Mononuclear cell (primary cell): ENCODE measurements around the gene NTM. TPM values are rescaled to one million over a fixed set of nuclear protein-coding genes. Genes with fewer than 3 reads are reported as not detected.

ENCODE experiments used
- H3K27me3 ChIP-seq: 2 replicates; pipeline ENCODE4 v1.6.0; 2011; ENCODE audit warnings: low read length, control low read depth; ENCODE audit not compliant: insufficient read depth
- H3K4me1 ChIP-seq: 2 replicates; pipeline ENCODE4 v1.5.1; 2011; ENCODE audit warnings: mild to moderate bottlenecking, low read length, control low read depth; ENCODE audit not compliant: insufficient read depth
- H3K4me3 ChIP-seq: 2 replicates; pipeline ENCODE4 v1.5.1; 2011; ENCODE audit warnings: mild to moderate bottlenecking, low read length, moderate library complexity
- H3K9me3 ChIP-seq: 2 replicates; pipeline ENCODE4 v1.5.1; 2011; ENCODE audit warnings: low read depth, mild to moderate bottlenecking, control low read depth, low read length
- total RNA-seq: library from RNA; depleted of rRNA; stranded (reverse); fragments of >200 nt; gene quantifications from one replicate; pipeline ENCODE4 v1.2.3, GENCODE V29; 2012

The NTM gene
- total RNA-seq, 1 donor = not detected

DNA sequence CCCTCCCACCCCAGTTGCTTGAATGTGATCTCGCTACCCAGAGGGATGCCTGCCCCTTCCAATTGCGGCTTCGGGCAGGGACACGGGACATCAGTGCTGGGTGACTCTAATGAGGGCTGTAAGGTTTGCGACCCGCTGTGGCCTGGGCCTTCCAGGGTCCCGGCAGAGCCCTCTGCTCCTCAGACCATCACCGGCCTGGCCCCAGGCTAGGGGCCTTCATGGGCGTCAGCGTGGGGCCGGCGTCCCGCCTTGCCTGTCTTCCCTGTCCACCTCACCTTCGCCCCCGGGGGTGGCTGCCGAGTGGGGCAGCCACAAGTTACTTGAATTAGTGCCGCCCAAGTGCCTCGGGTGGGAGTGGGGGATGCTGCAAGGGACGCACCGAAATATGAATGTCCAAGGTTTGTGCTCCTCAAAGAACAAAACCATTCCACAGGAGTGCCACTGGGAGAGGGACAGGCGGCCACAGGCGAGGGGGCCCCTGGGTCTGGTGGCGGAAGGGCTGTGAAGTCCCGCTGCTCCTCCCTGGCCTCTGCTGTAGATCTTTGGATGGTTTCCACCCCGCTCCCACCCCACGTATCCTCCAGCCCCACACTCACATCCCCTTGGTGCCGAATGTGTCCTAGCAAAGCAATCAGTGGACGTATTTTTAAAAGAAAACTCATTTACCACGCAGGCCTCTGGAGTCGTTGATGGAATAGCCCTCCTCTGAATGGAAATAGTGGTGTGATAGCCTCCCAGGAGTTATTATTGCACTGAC lies 317.1 kb downstream of the NTM start:
- Histone ChIP-seq H3K27me3 (no peaks in the 10 kb centered on the region), H3K4me1 (no peaks in the 10 kb centered on the region), H3K9me3 (no peaks in the 10 kb centered on the region), H3K4me3 (no peak overlapping the region)

DNA sequence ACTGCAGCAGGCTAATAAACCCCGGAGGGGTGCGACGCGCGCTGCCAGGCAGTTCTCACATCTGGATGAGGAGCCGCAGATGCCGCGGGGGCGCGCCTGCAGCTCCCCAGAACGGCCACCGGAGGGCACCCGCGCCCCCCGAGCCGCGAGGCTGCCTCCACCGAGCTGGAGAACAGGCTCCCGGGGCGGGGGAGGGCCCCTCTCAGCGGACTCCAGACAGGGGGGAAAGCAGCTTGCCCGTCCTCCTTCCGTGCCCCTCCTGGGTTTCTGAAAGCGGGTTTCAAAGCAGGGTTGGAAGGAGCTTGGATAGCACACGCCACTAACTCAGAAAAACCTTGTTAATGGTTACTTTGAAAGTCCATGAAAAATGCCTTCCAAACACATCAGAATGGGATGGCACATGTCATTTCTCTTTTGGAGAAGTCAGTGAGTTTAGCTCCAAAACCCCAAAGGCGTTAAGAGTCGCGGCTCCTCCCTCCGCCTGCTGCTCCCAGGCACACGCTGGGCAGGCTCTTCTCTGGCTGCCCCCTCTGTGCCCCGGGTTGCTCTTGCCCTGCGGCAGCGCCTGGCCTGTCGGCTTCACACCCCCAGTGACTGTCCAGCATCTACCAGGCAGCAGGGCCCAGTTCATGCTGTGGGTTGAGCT lies 317.8 kb downstream of the NTM start:
- Histone ChIP-seq H3K4me3 (no peak overlapping the region), H3K9me3 (no peaks in the 10 kb centered on the region), H3K27me3 (no peaks in the 10 kb centered on the region), H3K4me1 (no peaks in the 10 kb centered on the region)

DNA sequence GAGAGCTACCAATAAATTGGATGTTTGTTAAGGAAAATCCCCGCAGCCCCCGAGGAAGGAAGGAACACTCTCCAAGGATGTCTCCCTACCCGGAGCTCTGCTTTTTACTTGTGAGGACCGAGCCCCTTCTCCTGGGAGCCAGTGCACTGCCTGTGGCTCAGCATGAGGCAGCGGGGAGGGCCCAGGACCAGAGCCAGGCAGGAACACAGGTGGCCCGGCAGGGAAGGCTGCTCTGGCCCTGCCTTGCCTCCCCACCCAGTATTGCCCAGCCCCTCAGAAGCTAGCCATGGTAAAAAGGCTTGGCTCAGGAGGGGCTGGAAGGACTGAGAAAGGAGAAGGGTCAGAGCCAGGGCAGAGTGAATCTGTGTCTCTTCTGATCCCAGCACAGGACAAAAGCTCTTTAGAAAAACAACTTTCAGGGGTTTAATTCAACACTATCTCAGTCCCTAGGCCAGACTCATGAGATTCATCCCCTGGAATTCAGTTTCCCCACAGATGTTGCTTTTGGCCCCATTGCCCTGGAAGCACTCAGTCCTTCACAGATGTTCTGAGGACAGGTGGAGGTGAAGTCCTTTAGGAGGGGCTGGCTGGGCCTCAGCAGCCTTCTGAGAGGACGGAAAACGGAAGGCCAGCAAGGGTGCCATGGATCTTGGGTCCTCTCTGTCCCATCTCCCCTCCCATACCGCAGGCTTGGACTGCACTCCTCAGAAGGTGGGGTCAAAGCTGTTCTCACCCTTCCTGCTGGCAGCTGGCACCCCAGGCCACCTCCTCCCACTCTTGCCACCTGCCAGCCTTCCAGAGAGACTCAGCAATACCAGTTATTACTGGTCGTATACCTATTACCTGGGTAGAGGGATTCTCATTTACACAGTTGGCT lies 318.9 kb downstream of the NTM start:
- H3K4me1 ChIP-seq = no peaks in the 10 kb centered on the region
- no peaks in the 10 kb centered on the region for H3K9me3 ChIP-seq
- H3K4me3 ChIP-seq = no peak overlapping the region
- peaks cover 3% of the 10 kb centered on the region for H3K27me3 ChIP-seq

DNA sequence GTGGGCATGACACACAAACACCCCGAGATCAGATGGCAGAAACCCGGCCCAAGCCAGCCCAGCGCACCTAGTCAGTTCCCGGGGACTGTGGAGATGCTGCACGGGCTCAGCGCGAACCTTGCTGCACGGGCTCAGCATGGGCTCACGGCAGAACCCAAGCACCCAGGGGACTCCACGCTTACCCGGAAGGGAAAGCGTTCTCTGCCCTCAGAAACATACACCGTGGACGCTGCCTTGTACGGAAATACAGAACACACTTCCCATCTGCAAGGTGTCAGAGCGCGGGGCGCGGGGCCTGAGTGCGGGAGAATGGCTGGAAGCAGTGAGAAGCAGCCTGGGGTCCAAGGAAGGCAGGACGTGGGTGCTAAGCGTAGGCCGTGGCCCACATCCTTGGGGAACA lies 319.9 kb downstream of the NTM start:
- no peaks in the 10 kb centered on the region for H3K9me3 ChIP-seq
- H3K27me3 ChIP-seq = peaks cover 5% of the 10 kb centered on the region
- H3K4me1 ChIP-seq = no peaks in the 10 kb centered on the region
- H3K4me3 ChIP-seq = no peak overlapping the region

DNA sequence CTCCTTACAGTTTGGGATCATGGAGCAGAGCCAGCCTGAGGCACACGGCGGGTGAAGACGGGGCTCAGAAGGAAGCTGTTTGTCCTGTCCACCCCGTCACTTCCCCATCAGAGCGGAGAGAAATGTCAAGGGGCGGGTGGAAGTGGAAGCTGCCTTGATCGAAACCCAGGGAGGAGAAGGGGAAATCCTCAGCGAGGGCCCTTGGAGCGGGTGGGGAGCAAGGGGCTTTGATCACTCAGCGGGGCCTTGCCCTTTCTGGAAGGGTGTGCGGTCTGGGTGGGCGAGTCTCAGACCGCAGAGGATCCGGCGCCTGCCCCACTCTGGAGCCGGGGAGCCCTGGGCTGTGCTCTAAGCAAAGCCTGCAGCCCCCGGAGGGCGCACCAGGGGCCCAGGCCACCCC lies 320.4 kb downstream of the NTM start:
- Histone ChIP-seq H3K4me1 (no peaks in the 10 kb centered on the region), H3K9me3 (no peaks in the 10 kb centered on the region), H3K27me3 (peaks cover 9% of the 10 kb centered on the region), H3K4me3 (no peak overlapping the region)

DNA sequence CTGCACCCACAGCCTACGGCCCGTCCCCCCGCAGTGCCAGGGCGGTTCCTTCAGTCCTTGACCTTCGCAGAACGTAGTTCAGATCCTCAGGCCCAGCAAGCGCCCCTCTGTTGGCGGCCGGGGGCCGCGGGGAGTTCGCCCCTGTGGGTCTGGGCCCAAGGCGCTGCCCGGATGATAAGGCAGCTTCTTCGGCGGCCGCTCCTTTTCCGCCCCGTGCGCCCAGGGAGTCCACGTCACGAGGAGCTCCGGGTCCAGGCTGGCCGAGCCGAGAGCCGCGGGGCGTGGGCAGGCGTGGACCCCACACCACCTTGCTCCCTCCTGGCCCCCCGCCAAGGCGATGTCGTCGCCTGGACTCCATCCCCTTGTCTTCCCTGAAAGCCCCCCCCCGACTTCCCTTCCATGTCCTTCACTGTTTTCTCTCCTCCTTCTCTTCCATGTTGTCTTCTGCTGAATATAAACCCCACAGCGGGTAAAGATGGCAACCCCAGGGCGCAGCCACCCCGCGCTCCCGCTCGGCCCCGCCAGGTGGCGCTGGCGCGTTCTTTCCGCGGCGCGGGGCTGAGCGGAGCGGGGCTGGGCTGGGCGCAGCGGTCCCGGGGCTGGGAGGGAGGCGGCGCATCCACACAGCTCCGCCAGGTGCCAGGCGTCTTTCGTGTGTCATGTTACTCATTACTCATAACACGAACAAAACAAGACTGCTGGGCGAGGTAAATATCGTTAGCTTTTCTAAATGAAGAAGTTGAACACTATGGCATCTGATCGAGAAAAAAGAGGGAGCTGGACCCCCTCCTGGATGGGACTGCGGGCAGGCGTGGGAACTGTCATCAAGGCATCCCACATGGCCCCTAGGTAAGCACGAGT lies 321.0 kb downstream of the NTM start:
- Histone ChIP-seq H3K4me1 (no peaks in the 10 kb centered on the region), H3K9me3 (no peaks in the 10 kb centered on the region), H3K27me3 (peaks cover 9% of the 10 kb centered on the region), H3K4me3 (no peak overlapping the region)

DNA sequence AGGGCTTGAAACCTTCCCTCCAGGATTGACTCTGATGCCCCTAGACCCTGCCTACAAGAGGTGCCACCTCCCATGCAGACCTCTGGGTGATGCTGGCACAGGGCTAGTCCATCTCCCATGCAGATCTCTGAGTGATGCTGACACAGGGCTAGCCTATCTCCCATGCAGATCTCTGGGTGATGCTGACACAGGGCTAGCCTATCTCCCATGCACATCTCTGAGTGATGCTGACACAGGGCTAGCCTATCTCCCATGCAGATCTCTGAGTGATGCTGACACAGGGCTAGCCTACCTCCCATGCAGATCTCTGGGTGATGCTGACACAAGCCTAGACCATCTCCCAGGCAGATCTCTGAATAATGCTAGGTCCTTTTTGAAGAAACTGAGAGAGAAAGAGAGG lies 321.7 kb downstream of the NTM start:
- no peaks in the 10 kb centered on the region for H3K4me1 ChIP-seq
- no peaks in the 10 kb centered on the region for H3K9me3 ChIP-seq
- H3K27me3 ChIP-seq = peaks cover 9% of the 10 kb centered on the region
- H3K4me3 ChIP-seq = no peak overlapping the region

DNA sequence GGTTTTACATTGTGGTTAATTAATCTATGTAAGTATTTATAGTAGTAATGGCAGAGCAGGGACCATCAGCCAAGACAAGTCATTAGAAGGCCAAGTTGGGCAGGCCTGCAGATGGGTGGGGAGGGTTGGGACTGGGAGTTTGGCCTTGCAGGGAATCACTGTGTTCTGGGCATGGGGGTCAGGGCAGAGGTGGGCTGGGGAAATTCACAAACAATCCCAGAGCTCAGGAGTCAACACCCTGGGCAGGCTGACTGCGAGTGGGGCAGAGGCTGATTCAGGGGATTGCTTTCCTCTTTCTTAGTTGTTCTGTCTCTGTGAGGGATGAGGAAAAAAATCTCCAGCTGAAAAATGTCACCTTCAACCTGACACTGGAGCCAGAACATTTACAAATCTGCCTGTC lies 322.5 kb downstream of the NTM start:
- no peaks in the 10 kb centered on the region for H3K4me1 ChIP-seq
- H3K4me3 ChIP-seq = no peak overlapping the region
- no peaks in the 10 kb centered on the region for H3K9me3 ChIP-seq
- peaks cover 9% of the 10 kb centered on the region for H3K27me3 ChIP-seq

DNA sequence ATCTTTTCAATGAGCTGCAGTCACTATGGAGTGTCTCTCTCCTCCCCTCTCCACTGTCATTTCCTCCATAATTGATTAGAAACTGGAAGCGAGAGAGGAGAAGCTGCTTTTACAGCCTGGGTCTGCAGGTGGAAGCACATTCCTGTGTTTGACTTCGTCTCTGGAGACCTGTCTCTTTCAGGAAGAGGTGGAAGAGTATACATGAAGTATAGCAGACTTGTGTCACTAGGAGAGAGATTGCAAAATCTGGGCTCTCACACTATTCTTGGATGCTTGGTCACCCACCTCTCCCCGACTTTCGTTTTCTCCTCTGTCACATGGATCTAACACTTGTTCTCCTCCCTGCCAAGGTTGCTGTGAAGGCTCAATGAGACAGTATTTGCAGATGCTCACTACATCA lies 323.3 kb downstream of the NTM start:
- no peaks in the 10 kb centered on the region for H3K9me3 ChIP-seq
- H3K4me1 ChIP-seq = no peaks in the 10 kb centered on the region
- H3K27me3 ChIP-seq = peaks cover 9% of the 10 kb centered on the region
- H3K4me3 ChIP-seq = no peak overlapping the region

DNA sequence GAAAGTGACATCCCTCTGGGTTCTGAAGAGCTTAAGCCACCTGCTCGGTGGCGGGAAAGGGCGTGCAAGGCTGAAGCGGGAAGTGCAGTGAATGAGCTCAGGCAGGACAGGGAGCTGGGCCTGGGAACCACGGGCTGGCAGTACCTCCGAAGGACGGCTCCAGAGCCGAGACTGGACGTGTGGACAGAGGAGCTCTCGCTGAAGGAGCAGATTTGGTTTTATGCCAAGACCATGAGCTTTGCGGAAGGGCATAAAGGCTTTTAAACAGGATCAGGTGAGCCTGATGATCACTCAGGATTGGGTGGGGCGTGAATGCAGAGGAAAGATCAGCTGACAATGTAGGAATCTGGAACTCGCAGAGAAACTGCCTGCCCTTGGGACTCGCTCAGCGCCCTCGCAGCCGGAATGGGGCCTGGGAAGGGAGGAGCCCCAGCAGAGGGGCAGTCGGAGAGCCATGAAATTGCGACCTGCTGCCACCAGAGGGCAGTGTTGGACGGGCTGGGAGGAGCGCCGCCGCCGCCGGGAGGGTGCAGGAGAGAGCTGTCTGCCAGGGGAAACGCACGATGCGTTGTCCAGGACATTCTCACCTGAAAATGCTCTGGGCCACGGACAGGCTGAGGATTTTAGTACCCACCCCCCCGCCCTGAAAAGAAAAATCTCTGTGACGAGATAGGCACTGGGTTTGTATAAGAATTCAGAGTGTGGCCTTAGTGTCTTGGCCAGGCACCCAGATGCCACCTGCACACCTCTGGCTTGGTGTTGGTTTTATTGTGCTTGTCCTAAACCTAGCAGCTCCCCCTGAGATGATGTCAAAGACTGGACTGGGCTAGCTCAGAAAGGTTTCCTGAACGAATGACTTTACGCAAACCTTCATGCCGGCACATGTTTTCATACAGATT lies 324.4 kb downstream of the NTM start:
- Histone ChIP-seq H3K27me3 (peaks cover 9% of the 10 kb centered on the region), H3K9me3 (no peaks in the 10 kb centered on the region), H3K4me1 (no peaks in the 10 kb centered on the region), H3K4me3 (no peak overlapping the region)

DNA sequence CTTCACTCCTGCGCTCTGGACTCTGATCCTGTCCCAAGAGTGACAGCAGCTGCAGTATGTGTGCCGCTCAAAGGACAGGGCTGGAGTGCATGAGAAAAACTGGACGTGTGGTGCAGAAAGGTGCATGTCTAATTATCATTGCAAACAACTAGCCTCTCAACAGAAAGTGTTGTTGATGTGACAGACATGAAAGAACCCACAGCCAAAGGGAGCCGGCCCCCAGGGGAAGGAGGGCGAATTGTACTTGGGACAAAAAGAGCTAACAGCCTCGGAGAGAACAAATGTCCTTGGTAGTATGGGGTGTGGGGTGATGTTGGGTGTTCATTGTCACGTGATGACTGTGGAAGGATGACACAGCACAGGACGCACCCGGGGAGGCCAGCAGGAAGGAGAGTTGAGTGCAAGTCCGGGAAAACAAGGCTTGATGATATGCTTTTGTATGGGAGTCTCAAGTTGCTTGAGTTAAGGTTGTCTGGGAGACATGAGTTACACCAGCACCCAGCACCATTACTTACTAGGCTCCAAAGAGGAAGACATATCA lies 325.5 kb downstream of the NTM start:
- H3K4me3 ChIP-seq = no peak overlapping the region
- no peaks in the 10 kb centered on the region for H3K4me1 ChIP-seq
- H3K27me3 ChIP-seq = peaks cover 9% of the 10 kb centered on the region
- H3K9me3 ChIP-seq = no peaks in the 10 kb centered on the region

DNA sequence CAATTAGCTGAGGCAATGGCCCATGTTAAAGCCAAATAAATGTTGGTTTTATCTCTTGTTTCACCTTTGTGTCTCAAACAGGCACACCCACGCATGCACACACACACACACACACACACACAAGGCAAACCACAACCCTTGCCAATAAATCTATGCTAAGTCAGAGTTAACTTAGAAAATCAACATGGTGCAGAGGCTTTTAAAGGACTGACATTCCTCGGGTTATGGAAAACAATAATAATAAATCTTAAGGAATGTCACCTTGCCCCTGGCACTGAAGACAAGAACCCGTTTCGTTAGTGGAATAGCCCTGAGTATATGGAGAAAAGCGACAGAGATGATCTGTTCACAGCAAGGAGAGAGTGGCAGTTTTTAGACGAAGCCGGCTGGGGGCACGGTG lies 326.3 kb downstream of the NTM start:
- no peaks in the 10 kb centered on the region for H3K9me3 ChIP-seq
- no peaks in the 10 kb centered on the region for H3K4me1 ChIP-seq
- H3K4me3 ChIP-seq = no peak overlapping the region
- H3K27me3 ChIP-seq = peaks cover 9% of the 10 kb centered on the region

DNA sequence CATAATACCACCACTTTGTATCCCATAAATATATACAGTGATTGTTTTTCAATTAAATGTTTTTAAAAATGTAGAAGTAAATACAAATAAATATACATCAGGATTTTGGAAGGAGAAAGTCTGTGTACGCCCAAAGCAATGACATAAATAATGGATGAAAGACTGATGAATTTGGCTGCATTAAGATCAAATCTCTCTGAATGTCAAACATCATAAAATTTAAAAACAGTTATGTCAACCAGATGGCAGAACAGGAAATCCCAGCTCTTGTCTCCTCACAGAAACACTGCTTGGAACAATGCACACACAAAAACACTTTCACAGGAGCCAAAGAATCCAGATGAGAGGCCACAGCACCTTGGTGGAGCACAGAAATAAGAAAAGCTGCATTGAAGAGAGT lies 332.9 kb downstream of the NTM start:
- H3K4me3 ChIP-seq = no peak overlapping the region
- H3K4me1 ChIP-seq = no peaks in the 10 kb centered on the region
- H3K9me3 ChIP-seq = peaks cover 12% of the 10 kb centered on the region
- no peaks in the 10 kb centered on the region for H3K27me3 ChIP-seq

DNA sequence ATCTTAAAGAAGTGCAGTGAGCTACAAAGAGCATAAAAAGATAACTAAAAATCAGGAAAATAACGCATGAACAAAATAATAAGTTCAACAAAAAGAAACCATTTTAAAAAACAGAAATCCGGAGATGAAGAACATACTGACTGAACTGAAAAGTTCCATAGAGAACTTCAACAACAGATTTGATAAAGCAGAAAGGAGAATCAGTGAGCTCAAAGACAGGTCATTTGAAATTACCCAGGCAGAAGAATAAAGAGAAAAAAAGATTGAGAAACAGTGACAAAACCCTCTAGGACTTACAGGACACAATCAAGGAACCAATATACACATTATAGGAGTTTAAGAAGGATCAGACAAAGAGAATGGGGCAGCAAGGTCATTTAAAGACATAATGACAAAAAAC lies 334.3 kb downstream of the NTM start:
- Histone ChIP-seq H3K4me3 (no peak overlapping the region), H3K27me3 (no peaks in the 10 kb centered on the region), H3K4me1 (no peaks in the 10 kb centered on the region), H3K9me3 (peaks cover 12% of the 10 kb centered on the region)
